H1 (cell line): ENCODE measurements around the gene ALDH4A1. TPM values are rescaled to one million over a fixed set of nuclear protein-coding genes. Genes with fewer than 3 reads are reported as not detected.

ENCODE experiments used
- BACH1 ChIP-seq: IDR thresholded peaks from 2 replicates; pipeline ENCODE4 v1.6.1; 2012; ENCODE audit warnings: low read length, improper control_type of control experiment
- CREB1 ChIP-seq: IDR thresholded peaks from 2 replicates; pipeline ENCODE4 v1.6.1; 2012; ENCODE audit warnings: inconsistent platforms
- GABPA ChIP-seq: IDR thresholded peaks from 2 replicates; pipeline ENCODE4 v1.6.1; 2011; ENCODE audit warnings: mild to moderate bottlenecking, low read length, moderate library complexity, borderline replicate concordance; ENCODE audit not compliant: insufficient read depth
- POLR2AphosphoS5 ChIP-seq: IDR thresholded peaks from 2 replicates; pipeline ENCODE4 v1.6.1; 2011; ENCODE audit warnings: low read depth, low read length
- SIRT6 ChIP-seq: IDR thresholded peaks from one replicate; pipeline ENCODE4 v1.7.1; 2012; ENCODE audit warnings: low read length, inconsistent platforms
- polyA plus RNA-seq, 7 experiments: library from polyadenylated mRNA; depleted of rRNA in 3 of 7; stranded (reverse) in 5 of 7; unstranded in 2 of 7; fragments of >200 nt in 5 of 7; fragments of 200-250 nt in 2 of 7; gene quantifications; 1 replicate in 5 of 7; 2 replicates in 1 of 7; 4 replicates in 1 of 7; pipeline versions ENCODE4 v1.2.1 to v1.2.3, GENCODE V29; 2011 to 2013; ENCODE audit warnings: missing spikeins in 2 of 7, mixed read lengths in 2 of 7
- total RNA-seq: library from RNA; stranded (reverse); fragmentation: NEBNext Ultra II Directional; extraction: Animal tissue kit (Norgen Biotek cat#: 25700); gene quantifications from 2 replicates; pipeline ENCODE4 v1.2.1, GENCODE V29; 2021

The ALDH4A1 gene
- total and polyA plus RNA-seq, 2 of the 8 experiments (the other 6 are each of a cell fraction or from before 2014, with no cell fraction given): 30.3 to 35.9 TPM

DNA sequence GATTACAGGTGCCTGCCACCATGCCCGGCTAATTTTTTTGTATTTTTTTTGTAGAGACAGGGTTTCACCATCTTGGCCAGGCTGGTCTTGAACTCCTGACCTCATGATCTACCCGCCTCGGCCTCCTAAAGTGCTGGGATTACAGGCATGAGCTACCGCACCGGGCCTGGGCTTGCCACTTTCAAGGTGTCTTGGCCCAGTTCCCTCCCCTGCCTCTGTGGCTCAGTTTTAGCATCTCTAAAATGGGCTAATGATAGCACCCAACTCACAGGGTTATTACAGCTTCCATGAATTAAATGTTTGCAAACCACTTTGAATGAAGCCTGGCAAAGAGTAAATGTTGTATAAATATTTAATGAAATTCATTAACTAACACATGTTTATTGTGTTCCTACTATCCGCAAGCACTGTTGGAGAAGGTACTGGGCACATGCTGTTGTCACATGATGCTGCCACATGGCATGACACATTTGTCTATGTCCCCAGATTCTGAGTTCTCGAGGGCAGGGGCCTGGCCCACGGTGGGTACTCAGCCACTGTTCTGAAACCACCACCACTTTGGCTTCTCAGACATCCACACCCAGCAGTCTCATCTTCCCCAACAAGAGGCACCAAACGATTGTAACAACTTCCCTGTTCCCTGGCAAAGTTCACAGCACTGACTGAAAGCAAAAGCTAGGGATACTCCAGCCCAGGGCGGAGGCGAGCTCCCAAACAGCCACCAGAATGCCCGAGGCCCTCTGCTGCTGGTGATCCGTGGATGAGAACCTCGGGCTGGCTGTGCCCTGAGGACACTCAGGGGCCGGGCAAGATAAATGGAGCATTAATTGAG, 44.4 kb upstream of the ALDH4A1 start (continued):
- TF ChIP-seq SIRT6: no peak
- no peak for TF ChIP-seq BACH1
- no peak for TF ChIP-seq GABPA
- no peak for TF ChIP-seq CREB1
- no peak for TF ChIP-seq POLR2AphosphoS5
